Stimulated activated CD4-positive, alpha-beta T cell treated with anti-CD3 and anti-CD28 coated beads, TNF-alpha, amount 100 ng/mL, for 48 hours (primary cell): ENCODE results near the gene PDCL3.

ENCODE experiments used
- DNase-seq, 3 donors: peaks; one replicate each; pipeline ENCODE4 v3.0.0-alpha.2; 2020; ENCODE audit warnings: low read depth in 3 of 3

PDCL3 gene

DNA sequence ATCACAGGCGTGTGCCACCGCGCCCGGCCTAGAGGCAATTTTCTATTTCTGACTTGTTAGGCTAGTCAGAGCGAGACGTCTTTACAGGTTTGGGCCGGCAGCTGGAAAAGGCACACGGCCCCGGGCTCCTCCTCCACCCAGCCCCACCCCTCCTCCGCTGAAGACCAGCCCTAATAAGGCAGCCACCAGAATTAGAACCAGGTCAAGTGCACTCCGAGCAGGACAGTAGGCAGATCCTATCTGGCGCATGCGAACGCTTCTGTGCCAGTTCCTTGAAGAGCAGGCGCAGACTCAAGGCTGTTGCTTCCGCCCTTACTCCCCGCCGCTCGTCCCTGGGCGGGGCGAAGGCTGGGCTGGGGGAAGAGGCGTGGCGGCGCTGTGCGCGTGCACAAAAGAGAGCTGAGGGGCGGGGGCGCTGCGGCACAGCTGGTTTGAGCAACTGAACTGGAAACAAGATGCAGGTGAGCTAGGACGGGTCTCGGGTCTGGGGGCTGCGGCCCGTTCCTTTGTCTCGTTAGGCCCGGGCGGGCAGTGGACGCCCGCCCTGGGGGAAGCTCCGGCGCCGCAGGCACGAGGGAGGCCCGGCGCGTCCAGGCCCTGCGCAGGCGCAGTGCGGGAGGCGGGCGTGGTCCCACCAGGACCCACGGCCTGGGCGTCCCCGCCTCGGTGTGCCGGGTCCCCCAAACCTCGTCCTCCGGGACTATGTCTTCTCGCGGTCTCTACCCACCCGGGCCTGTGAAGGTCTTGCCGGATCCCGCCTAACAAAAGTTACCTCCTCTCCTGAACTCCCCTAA is at the start of gene PDCL3:
PDCL3 (plus strand) TSS at position 381 of the 794 bp plus-strand sequence; CDS start at position 456, 75 bp downstream.
- DNase-seq = peak; percentile 83 to 90 (median 85)

DNA sequence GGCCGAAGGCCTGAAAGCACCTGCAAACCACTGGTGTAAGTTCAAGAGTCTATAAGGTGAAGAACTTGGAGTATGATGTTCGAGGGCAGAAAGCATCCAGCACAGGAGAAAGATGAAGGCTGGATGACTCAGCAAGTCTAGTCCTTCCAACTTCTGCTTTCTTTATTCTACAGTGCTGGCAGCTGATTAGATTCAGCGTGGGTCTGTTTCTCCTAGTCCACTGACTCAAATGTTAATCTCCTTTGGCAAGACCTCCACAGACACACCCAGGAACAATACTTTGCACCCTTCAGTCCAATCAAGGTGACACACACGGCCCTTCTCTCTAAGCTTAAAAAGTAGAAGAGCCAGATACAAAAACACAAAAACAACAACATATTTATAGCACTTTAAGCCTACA is 49.1 kb upstream of the PDCL3 start:
- DNase-seq = no peak

DNA sequence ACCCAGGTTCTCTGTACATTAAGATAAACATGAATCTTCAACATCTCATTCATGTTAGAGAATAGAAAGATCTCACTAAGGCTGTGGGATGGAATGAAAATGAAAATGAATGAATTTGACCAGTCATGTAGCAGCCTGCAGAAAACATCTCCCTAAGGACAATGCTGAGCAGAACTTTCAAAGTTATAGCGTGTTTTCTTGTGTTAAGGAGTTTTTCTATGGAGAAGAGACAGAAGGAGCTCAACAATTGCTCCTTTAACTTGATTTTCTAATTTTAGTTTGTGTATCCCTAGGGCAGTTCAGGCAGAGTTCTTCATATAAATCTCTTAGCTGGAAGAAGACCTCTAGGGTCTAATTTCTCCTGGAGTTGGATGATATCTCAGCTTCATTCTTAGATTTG is 45.2 kb upstream of the PDCL3 start:
- DNase-seq = no peak

DNA sequence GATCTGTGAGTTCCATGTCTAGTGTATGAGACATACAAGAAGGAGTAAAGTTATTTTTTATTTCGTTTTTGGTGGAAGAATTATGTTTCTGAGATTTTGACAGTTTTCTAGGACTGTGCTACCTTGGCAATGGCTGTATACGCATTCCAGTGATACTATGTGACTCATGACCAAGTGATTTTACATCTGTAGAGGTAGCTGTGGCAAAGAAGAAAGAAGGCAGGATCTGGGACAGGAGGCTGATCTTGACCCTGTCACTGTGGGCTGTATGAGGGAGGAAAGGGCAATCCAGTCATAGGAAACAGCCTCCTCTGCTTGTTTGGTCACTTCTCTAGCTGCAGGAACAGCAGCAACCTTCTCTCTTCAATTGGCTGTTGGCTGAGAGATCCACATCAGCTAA is 44.0 kb upstream of the PDCL3 start:
- no peak for DNase-seq

DNA sequence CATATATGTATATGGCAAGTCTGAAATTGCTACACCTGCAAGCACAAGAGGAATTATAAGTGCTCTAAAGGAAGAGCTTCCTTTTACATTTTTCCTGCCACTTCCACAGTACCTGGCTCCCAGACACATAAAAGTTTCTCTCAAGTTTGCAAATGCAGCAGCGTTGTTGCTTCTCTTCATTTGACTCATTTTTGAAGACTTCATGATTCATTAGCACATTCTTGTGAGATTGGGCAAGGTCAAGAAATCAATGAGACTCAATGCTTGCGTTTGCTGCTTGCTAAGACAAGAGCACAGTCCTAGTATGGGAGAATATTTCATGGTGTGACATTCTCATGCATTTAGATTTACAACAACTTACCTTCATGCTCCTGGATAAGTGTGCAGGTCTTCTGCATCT is 42.6 kb upstream of the PDCL3 start:
- no peak for DNase-seq

DNA sequence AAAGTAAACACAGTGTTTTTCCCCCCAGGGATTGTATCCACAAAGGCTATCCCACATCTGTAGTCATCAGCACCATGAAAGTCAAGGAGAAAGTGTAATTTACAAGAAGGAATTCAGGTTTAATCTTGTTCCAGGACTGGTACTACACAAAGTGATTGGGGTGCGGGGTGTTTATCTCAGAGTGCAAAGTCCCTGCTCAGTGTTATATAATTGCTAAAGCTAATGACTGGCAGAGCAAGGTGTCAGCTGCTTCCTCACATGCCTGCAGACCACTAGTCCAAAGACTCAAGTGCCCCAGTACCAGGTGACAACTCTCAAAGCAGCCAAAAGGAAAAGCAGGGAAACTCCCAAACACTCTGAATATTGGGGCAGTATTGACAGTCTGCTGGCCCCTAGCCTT is 40.4 kb upstream of the PDCL3 start:
- DNase-seq = no peak

DNA sequence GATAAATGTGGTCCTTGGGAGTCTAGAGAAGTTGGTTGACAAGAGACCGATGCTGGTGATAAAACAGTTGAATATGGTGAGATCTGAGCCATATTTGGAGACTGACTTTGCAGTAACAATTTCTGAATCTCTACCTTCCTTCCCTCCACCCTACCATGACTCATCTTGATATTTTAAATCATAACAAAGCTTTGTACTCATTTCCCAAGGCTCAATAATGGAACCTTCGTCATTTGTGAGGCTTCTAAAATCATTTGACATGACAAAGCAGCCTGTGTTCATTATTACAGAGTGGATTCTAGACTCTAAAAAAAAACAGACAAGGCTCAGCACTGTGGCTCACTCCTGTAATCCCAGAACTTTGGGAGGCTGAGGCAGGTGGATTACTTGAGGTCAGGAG is 38.5 kb upstream of the PDCL3 start:
- DNase-seq = no peak

DNA sequence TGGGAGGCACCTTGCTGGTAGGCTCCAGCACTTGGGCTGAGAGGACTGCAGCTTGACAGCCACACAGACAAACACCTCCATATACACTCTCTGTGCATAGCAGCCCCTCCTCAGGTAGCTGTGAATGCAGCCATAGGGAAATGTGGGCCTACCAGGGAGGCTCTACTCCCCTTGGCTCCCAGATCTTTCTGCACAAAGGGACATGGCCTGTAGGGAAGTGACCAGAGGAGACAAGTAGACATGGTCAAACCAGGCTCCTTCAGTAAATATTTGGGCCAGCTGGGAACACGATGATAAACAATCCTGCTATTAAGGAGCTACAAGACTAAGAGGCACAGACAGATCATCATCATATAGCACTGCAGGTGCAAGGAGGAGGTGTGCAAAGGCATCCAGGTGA is 35.9 kb upstream of the PDCL3 start:
- no peak for DNase-seq

DNA sequence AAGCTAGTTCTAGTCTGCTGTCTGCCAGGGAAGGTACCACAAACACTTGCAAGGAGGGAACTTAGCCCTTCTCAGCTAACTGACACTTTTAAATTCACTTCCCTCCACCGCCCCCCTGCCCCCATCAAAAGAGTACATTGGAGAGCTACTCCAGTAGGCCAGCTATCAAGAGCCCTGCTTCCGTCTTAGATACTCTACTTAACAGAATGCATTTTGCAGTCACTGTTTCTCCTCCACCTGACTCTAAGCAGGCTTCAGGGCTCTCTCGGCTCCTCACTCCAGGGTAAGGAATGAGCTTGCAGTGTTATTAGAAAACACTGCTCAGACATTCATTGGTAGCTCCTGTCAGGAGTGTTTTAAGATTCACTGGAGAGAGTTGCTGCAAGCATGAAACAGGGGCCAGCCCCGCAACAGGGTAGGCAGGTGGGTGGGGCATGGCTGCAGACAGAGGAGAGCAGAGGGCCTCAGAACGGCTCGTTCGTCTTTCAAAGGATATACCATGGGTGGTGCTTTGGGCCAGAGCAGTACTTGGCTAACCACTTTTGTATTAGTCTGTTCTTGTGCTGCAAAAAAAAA is 35.3 kb upstream of the PDCL3 start:
- no peak for DNase-seq

DNA sequence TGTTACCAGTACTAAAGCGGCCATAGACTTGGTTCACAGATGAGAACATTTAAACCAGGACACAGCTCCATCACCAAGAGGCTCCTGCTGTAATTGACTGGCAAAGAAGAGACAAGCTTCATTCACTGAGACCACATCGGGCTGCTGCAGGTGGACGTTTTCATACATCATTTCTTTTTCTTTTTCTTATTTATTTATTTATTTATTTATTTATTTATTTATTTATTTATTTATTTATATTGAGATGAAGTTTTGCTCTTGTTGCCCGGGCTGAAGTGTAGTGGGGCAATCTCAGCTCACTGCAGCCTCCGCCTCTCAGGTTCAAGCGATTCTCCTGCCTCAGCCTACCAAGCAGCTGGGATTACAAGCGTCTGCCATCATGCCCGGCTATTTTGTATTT is 33.6 kb upstream of the PDCL3 start:
- DNase-seq = no peak

DNA sequence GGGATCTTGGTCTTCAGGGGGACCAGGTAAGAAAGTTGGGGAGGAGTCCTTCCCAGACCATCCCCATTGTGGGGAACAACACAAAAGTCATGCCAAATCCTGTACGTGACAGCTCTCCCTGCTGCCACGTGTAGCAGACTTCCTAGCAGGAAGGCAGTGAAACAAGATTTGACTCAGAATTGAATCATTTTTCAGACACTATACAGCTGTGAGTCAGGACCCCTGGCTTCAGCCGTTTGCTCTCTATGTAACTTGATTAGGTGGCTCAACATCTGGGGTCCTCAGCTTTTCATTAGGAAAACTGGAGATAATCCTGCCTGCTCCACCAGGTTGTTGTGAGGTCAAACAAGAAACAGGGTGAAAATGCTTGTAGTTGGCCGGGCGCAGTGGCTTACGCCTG is 32.9 kb upstream of the PDCL3 start:
- DNase-seq = no peak

DNA sequence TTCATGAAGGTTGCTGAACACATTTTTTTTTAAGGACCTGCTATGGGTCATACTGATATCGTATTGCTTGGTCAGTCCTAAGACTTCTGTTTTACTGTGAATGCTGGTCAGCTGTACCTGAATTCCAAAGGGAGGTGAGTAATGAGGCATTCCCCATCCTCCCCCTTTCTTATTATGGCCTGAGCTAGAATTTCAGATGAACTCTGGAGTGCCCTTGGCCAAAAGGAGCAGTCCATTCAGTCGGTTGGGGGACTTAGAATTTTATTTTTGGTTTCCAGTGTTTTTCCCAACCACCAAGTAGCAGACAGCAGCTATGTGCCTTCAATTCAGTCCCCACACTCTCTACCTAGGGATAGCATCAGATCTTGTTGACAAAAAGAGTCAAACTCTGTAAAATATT is 26.9 kb upstream of the PDCL3 start:
- no peak for DNase-seq

DNA sequence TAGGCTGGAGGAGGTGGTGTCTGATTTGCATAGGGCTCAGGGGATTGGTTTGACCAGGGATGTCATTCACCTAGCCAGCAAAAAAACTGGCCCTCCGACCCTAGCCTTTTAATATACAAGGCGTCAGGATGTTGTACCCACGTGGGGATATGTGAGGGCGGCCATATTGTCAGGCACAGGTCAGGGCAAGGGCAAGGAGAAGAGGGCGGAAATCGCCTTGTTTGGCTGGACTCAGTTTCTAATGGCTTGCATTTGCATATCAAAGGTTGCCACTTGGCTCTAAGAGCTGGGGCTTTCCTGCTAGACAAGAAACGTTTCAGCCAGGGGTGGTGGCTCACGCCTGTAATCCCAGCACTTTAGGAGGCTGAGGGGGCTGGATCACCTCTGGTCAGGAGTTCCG is 24.9 kb upstream of the PDCL3 start:
- DNase-seq = no peak

DNA sequence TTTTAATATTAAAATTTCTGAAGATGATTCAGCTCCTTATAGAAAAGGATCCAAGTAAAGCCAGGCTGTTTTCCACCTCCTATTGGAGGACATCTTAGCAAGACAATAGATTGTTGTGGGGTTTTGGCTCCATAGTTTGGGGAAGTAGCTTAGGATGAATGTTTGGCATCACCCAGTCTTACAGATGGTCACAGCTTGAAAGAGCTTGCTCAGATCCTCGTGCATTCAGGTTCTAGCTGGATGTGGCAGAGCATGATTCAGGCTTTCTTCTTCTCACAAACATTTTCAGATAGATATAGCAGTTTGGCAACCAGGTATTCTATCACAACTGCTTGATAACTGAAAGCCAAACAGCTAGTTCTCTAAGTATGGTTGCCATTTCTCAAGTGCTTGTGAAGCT is 23.6 kb upstream of the PDCL3 start:
- DNase-seq = no peak

DNA sequence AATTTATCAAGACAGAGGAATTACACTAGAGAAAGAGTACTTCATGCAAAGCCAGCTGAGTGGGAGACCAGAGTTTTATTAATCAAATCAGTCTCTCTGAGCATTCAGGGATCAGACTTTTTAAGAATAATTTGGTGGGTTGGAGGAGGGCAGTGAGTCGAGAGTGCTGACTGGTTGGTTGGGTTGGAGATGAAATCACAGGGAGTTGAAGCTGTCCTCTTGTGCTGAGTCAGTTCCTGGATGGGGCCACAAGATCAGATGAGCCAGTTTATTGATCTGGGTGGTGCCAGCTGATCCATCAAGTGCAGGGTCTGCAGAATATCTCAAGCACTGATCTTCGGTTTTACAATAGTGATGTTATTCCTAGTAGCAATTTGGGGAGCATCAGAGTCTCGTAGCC is 21.4 kb upstream of the PDCL3 start:
- DNase-seq = no peak

DNA sequence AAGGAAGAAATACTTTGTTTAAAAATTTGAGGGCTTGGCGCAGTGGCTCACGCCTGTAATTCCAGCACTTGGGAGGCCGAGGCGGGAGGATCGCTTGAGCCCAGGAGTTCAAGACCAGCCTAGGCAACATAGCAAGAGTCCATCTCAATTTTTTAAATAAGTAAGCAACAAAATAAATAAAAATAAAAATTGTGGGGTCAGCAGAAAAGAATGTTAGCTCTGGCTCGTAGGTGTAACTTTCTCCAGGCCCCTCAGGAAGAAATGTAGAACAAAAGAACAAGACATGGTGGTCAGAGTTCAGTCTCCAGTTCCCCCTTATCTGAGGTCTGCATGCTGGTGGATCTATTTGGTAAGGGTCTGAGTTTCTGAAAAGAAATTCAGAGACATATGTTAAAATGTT is 20.4 kb upstream of the PDCL3 start:
- no peak for DNase-seq

DNA sequence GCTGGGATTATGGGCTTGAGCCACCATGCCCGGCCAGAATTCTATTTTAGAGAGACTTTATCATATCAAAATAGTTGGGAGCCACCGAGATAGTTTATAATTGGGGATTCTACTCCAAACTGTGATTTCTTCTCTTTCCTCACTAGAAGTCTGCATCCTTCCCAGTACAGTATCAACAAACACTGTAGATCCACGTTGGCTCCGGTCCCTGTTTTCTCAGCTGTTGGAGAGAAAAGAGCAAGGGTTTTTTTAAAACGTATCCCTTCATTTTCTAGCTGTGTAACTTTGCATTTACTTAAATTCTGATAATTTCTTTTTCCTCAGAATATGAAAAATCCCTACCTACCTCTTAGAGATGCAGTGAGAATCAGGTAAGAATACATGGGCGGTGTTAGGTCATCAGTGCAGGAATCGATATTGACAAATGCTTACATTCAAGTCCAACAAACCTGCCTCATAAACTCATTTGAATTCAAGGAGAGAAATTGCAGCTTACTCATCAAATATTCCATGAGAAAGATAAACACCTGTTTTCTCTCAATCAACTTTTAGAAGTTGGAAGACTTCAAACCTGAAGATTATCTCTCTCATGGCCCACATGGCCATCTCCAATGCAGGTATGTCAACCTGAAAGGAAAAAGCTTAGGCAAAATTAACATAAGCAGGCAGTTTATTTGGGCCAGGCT is 17.7 kb upstream of the PDCL3 start:
- no peak for DNase-seq

DNA sequence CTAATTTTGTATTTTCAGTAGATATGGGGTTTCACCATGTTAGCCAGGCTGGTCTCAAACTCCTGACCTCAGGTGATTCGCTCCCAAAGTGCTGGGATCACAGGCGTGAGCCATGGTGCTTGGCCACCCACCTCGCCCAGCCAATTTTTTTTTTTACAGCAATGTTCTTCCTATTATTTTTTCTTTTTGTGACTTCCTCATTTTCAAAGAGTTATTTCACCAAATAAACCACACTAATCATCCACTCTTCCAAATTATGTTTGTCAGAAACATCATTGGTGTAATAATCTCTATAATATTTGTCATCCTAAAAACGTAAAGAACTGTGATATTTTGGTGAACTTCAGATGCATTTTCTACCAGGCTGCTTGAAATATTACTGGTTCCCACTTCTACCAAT is 16.3 kb upstream of the PDCL3 start:
- no peak for DNase-seq

DNA sequence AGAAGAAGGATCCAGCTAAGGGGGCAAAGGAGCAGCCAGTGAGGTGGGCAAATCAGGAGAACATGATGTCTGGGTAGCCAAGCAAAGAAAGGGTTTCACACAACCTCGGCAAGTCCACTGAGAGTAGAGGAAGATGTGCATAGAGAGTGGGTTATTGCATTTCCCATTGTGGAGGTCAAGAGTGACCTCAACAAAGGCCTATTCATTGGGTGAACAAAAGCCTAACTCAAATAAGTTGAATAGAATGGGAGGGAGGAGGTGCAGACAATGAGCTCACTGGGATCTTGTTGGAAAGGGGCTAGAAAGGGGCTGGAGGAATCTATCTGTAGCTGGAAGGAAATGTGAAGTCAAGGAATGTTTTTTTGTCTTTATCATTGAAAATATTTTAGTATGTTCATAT is 14.0 kb upstream of the PDCL3 start:
- no peak for DNase-seq

DNA sequence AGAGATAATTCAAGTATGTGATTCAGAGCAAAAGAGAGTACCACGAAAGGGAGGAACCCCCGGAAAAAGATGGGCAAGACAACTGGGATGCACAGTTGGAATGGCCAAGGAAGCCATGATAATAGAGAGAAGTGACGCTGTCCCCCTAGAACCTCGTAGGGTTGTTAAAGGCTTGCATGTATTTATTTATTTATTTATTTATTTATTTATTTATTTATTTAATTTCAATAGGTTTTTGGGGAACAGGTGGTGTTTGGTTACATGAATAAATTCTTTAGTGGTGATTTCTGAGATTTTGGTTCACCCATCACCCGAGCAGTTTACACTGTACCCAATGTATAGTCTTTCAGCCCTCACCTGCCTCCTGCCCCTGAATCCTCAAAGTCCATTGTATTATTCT is 11.5 kb upstream of the PDCL3 start:
- DNase-seq = no peak

DNA sequence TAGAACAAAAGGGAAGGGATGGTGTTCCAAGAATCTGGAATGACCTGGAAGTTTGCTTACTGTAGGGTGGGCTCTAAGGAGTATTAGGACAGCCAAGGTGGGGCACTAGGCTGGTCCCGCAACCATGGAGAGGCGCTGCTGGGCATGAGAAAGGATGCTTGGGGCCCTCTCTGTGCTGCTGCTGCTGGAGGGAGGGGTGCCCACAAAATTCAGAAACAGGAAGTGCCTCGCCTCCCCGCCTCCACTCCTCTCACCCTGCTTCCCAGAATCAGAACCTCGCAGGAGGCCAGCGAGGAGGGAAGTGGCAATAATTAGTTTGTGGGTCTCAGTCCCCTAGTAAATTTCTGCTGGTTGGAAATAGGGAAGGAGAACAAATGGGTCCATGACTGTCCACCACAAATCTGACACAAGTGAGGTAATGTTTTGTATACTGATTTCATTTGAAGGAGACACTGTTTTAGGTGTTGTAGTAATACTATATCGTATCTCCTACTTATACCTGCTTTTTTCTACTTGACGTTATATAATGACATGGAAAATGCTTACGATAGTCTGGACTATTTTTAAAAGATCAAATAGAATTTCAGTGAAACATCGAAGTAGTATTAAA is 7.9 kb upstream of the PDCL3 start:
- DNase-seq = peak; percentile 15 to 31 (median 18)

DNA sequence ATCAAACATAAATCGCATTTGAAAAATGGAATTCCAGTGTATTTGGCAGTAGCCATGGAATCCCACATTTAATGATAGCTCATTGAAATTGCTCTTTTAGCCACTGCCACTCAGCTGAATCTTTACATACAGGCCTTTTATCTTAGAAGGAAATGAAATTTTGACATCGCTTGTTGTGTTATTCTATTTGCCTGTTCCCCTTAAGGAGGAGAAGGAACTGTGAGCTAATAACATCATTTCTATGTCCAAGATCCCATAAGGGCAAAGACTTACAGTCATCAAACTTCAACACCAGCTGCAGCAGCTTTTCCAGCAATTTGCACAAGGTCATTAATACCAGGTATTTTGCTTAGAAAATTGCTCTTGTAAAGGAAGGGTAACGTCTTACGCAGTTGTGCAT is 6.0 kb upstream of the PDCL3 start:
- DNase-seq = no peak
